NCI-H2227 treated with DMSO at 0.1 percent for 48 hours (cell line): ENCODE results near the gene UPF2.
"Not testable (repeated sequence)": the region's sequence is repeated elsewhere in the genome, so short reads cannot be mapped to it uniquely, and the experiment has no call there.

Experiments
- DNase-seq: peaks from one replicate; lab custom pipeline; 2025; lab: John Stamatoyannopoulos, UW

The UPF2 gene

DNA sequence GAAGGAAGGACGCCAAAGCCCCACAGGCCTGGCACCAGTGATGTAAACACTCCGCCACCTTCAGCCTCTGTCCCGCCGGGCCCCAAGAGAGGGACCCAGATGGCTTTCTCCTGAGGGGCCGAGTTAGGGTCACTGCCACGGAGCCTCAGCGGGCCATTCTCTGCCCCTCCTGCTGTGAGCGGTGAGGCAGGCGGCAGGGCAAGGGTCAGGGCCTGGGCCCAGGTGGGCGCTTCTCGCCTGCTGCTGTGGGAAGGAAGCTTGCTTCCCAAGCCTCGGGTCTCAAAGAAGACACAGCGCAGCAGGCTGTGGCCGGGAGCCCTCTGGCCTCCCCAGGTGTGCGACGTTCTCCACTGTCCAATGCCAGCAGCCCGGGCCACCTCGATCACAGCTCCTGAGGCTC, 134.7 kb downstream of the UPF2 start:
- no peak for DNase-seq

- DNase-seq: no peak
These were observed 135.9 kb downstream of the UPF2 start for GRCh38 chr10:11906714-11907113.

DNA sequence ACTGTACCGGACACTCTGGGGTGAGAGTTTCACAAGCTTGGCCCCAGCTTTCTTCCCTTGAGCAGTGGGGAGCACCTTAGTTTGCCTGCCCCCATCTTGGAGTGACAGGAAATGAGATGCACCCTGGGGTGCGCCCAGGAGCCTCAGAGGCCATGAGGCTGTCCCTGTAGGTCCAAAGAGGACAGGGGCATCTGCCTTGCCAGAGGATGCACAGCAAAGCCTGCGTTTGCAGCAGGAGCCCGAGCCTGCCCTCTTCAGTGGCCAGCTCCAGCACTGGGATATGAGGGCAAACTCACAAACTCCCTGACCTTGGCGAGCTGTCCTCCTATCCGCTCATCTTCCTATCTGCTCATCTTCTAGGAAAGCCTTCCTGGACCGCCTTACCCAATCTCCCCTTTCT, 140.0 kb downstream of the UPF2 start:
- DNase-seq: no peak

- DNase-seq: no peak
These were observed 140.7 kb downstream of the UPF2 start for GRCh38 chr10:11901833-11902475.

DNA sequence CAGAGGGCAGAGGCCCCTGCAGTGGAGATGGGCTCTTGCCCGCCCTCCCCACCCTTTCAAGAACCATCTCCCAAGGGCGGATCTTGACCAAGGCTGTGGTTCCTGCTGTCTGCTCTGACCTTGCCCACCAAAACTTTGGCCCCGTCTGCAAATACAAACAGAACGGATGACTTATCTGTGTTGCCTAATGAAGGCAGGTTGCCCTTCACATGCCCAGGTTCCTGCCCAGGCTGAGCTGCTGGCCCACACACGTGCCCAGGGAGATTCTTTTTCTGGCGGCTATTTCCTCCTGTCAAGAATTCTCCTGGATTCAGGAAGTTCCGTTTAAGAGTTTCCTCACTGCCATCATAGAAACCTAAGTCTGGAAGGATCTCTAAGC, 141.2 kb downstream of the UPF2 start:
- DNase-seq: no peak

- DNase-seq: no peak
These were observed 141.6 kb downstream of the UPF2 start for GRCh38 chr10:11901036-11901301.

DNA sequence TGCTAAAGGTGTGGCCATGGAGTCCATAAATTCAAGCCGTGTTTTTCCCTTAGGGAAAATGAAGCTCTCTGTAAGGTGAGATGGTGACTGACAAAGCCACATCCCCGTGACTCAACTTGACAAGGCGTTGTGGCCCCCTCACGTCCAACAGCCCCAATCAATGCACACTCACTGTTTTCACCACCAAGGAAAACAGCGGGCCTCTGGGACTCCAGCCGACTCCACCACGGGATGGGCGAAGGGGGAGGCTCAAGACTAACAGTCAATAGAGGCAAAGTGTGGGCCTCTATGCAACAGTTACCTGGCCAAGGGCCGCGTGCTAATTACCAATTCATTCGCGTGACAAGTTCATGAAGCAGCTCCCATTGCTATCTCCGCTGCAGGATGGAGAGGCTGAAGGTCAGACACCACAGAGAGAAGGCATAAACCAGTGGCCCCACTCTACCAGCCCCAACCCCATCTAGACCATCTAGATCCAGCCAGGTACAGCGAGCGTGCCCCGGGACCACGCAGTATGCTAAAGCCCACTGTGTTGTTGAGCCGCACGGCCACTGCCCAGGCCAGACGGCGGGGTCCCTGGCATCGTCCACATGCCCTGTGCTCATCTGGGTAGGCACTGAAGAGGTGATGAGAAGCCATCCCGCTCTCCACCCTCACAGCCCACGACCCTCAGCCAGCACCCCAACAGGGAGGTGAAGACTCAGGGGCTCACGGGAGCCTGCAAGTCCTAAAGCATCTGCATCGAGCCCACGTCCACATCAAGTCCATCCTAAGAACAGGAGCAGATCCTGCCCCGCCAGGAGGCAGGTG, 143.3 kb downstream of the UPF2 start:
- no peak for DNase-seq

DNA sequence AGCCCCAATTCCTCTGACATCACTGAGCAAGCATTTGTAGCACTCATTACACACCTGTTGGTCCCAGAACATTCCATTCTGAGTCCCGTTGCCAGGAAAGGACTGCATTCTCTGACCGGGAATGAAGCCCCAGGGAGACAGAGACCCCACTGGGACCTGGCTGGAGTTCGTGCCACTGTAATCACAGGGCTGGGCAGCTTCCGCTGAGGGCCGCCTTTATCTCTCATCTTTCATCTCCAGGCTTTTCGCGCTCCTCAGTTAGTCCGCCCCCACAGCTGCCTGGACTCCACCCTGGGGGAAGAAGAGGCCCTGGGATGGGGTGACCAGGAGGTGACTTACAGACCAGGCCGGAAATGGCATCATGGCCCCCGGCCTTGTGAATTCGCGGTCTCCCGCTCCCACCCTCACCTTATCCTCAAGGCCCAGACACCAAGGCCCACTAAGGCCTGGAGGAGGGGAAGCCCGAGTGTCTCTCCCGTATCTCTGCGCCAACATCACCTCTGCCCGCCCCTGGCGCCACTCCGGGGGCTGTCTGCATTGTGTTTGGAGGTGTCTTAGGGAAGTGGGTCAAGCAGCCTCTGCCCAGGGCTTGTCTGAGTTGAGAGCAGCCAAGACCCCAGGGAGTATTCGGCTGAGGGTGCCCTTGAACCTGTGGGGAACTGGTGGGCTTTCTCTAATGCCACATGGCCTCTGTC, 144.1 kb downstream of the UPF2 start:
- no peak for DNase-seq

DNA sequence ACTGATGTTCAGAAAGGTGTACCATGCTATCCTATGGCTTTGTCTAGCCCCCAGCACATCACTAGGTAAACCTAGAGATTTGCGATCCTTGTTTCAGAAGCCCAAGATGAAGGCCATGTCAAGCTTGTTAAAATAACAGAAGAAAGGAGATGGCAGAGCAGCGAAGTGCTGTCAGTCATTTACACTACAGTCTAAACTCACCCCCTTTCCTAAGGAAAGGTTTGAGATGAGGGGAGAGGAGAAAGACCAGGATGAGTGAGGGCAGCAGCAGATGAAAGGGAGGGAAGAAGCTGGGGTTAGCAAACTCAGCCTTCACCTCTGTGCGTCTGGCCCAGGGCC, 144.6 kb downstream of the UPF2 start:
- DNase-seq: no peak

DNA sequence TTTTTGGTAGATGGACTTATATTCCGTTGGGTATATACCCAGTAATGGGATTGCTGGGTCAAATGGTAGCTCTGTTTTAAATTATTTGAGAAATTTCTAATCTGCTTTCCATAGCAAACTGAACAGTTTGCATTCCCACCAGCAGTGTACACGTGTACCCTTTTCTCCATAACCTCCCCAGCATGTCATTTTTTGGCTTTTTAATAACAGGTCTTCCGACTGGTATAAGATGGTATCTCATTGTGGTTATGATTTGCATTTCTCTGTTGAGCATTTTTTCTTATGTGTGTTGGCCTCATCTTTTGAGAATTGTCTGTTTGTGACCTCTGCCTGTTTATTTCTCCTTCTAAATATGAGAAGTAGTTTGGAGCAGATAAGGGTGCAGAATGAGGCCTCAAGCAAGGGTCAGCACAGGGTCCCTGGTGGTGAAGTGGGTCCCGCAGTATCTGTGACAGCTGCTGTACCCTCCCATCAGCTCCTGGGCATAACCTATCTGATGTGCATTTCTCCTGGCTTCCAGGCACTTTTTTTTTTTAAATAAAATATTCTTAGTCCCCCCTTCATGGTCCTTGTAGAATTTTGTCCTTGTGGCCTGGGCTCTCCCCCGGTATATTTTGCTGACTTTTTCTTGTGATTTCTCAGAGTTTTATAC, 145.9 kb downstream of the UPF2 start:
- no peak for DNase-seq

GRCh38 chr10:11895598-11895997, 147.0 kb downstream of the UPF2 start:
- DNase-seq: no peak

- DNase-seq: no peak
These were observed 147.5 kb downstream of the UPF2 start for GRCh38 chr10:11895108-11895466.

DNA sequence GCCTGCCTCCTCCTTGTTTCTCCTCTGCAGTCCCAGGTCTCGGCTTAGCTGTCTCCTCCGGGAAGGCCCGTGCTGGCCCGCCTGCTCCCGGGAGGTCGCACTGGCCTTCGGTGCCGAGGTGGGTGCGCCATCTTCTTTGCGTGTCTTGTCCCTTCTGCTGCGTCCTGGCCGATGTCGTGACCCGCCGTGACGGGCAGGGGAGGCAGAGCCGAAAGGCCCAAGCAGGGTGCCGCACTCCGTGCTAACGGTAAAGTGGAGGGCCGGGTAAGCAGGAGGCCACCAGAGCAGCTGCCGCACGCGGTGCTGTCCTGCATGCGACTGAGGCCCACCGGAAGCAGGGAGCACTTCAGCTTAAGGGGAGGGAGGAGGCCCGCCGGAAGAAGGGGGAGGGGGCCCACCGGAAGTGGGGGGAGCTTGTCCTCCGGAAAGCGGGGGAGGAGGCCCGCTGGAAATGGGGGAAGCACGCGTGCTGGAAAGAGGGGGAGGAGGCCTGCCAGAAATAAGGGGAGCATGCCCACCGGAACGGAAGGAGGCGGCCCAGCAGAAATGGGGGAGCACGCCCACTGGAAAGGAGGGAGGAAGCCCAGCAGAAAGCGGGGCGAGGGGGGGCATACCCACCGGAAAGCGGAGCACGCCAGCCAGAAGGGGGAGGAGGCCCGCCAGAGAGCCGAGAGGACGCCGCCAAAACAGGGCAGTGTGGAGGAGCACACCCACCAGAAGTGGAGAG, 148.1 kb downstream of the UPF2 start:
- no peak for DNase-seq

- DNase-seq: no peak
These were observed 148.8 kb downstream of the UPF2 start for GRCh38 chr10:11893749-11894278.

- no peak for DNase-seq
These were observed 150.7 kb downstream of the UPF2 start for GRCh38 chr10:11891776-11892486.

GRCh38 chr10:11889263-11889662, 153.3 kb downstream of the UPF2 start:
- not testable (repeated sequence) for DNase-seq

DNA sequence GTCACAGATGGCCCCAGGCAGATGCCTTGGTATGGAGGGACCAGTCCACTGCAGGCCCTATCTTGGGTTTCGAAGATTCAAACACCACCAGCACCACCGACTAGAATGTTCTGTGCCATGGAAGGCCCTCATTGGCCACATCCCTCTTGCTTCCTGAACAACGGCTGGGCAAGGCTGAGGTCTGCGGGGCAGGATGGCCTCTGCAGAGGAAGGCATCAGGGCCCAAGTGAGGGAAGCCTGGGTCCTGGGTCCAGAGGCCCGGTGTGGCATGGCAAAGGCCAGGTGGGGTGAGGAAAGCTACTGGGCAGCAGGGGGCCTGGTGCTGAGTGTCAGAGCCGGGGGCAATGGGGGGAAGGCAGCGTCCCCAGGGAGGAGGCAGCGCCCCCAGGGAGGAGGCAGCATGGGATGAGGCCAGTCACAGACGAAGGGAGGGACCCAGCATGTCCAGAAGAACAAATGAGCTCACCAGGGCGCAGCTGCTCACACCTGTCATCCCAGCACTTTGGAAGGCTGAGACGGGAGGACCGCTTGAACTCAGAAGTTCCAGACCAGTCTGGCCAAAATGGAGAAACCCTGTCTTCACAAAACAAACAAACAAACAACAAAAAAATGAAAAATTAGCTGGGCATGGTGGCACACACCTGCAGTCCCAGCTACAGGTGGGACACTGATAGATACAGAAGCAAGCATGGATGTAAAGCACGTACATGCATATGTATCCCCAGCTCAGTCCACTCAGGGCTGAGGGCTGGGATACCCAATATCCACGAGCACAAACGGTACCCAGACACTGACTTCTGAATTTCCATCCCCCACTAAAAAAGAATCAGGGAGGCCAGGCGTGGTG, 155.0 kb downstream of the UPF2 start:
- no peak for DNase-seq

DNA sequence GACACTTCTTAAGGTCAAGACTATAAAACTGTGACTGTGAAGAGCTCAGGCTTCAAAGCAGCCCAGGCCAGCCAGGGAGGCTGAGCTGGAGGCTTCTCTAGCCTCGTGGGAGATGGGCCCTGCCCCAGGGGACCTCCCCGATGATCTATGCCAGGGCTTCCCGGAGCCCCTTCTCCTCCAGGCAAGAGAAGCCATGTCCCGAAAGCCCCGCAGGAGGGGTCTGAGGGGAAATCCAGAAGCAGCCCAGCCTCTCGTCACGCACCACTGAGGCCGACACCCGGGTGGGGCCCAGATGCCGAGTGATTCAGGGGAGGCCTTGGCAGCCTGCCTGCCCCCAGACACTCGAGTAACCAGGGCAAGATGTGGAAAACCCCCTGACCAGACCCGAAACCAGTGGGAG, 155.8 kb downstream of the UPF2 start:
- DNase-seq: no peak

GRCh38 chr10:11886138-11886474, 156.5 kb downstream of the UPF2 start:
- DNase-seq: no peak

DNA sequence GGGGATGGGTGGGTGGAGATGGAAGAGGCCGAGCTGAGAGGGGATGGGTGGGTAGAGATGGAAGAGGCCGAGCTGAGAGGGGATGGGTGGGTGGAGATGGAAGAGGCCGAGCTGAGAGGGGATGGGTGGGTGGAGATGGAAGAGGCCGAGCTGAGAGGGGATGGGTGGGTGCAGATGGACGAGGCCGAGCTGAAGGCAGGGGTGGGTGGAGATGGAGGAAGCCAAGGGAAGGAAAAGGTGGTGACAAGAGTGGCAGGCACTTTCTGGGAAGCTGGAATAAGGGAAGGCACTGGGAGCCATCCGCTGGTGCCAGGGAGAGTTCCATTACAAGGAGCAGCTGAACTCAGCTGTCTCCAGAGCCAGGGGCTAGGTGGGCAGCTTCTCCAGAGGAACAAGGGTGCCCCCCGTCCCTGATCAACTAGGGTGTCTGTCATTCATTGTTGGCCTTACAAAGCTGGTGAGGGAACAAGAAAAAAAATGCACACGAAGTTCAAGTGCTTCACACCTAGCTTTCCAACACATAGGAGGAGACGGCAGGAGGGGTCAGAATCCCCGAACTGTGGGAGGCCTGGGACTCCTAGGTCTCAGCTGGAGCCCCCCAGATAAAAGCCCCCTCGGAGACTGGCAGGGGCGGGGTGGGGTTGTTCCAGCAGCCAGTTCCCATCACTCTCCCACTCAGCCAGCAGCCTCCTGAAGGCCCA, 157.0 kb downstream of the UPF2 start:
- DNase-seq: no peak
